SK-N-SH treated with all-trans-retinoic acid at 6 μM for 48 hours (cell line): Measurements from ENCODE around the gene ANKFN1.

Experiments
- ATAC-seq: fragments of 200-7000 bp; cut with Tn5 transposase; 3 replicates; pipeline ENCODE4 v1.9.1; 2020; ENCODE audit warnings: mild to moderate bottlenecking, moderate library complexity
- ARNTL ChIP-seq: fragments of 450-650 bp; formaldehyde crosslinking; IDR thresholded peaks from 2 replicates; pipeline ENCODE4 v1.5.0; 2020; ENCODE audit warnings: low read depth, mild to moderate bottlenecking, moderate library complexity, borderline replicate concordance
- BACH2 ChIP-seq: fragments of 250-450 bp; sonication (Bioruptor Pico); IDR thresholded peaks from 2 replicates; pipeline ENCODE4 v1.9.0; 2021; ENCODE audit warnings: mild to moderate bottlenecking, borderline replicate concordance
- CSDC2 ChIP-seq: fragments of 250-450 bp; sonication (Bioruptor Pico); IDR thresholded peaks from 2 replicates; pipeline ENCODE4 v1.5.0; 2020; ENCODE audit warnings: mild to moderate bottlenecking, moderate library complexity
- ESRRG ChIP-seq: fragments of 250-450 bp; sonication (Bioruptor Pico); IDR thresholded peaks from 2 replicates; pipeline ENCODE4 v1.6.1; 2021; ENCODE audit warnings: mild to moderate bottlenecking
- GLIS3 ChIP-seq: fragments of 250-450 bp; sonication (Bioruptor Pico); IDR thresholded peaks from 2 replicates; pipeline ENCODE4 v1.5.0; 2020; ENCODE audit warnings: mild to moderate bottlenecking, moderate library complexity
- ISL1 ChIP-seq: fragments of 250-450 bp; sonication (Bioruptor Pico); IDR thresholded peaks from 2 replicates; pipeline ENCODE4 v2.1.2; 2022; ENCODE audit warnings: mild to moderate bottlenecking, moderate library complexity
- OSR1 ChIP-seq: fragments of 250-450 bp; sonication (Bioruptor Pico); IDR thresholded peaks from 2 replicates; pipeline ENCODE4 v1.8.0; 2022; ENCODE audit warnings: moderate library complexity, mild to moderate bottlenecking, inconsistent platforms
- PATZ1 ChIP-seq: fragments of 250-450 bp; sonication (Bioruptor Pico); IDR thresholded peaks from 2 replicates; pipeline ENCODE4 v1.8.0; 2020; ENCODE audit warnings: mild to moderate bottlenecking, moderate library complexity, borderline replicate concordance
- POU6F1 ChIP-seq: fragments of 250-450 bp; sonication (Bioruptor Pico); IDR thresholded peaks from 2 replicates; pipeline ENCODE4 v1.8.0; 2021; ENCODE audit warnings: low read depth, mild to moderate bottlenecking, moderate library complexity, borderline replicate concordance
- PPARA ChIP-seq: fragments of 250-450 bp; sonication (Bioruptor Pico); IDR thresholded peaks from 2 replicates; pipeline ENCODE4 v1.5.0; 2020; ENCODE audit warnings: mild to moderate bottlenecking, borderline replicate concordance
- RARB ChIP-seq: fragments of 250-450 bp; sonication (Bioruptor Pico); IDR thresholded peaks from 2 replicates; pipeline ENCODE4 v1.8.0; 2021; ENCODE audit warnings: mild to moderate bottlenecking, moderate library complexity
- SNAI2 ChIP-seq: fragments of 250-450 bp; sonication (Bioruptor Pico); IDR thresholded peaks from 2 replicates; pipeline ENCODE4 v1.5.0; 2020; ENCODE audit warnings: mild to moderate bottlenecking, moderate library complexity
- TCF4 ChIP-seq: fragments of 250-450 bp; sonication (Bioruptor Pico); IDR thresholded peaks from 2 replicates; pipeline ENCODE4 v1.8.0; 2021; ENCODE audit warnings: mild to moderate bottlenecking, moderate library complexity, borderline replicate concordance
- TOX ChIP-seq: fragments of 250-450 bp; sonication (Bioruptor Pico); IDR thresholded peaks from 2 replicates; pipeline ENCODE4 v1.8.0; 2021; ENCODE audit warnings: mild to moderate bottlenecking, moderate library complexity, borderline replicate concordance
- TSHZ2 ChIP-seq: fragments of 250-450 bp; sonication (Bioruptor Pico); IDR thresholded peaks from 2 replicates; pipeline ENCODE4 v1.5.0; 2020; ENCODE audit warnings: mild to moderate bottlenecking, moderate library complexity
- ZFP3 ChIP-seq: fragments of 250-450 bp; sonication (Bioruptor Pico); IDR thresholded peaks from 2 replicates; pipeline ENCODE4 v1.5.0; 2020; ENCODE audit warnings: mild to moderate bottlenecking, moderate library complexity
- ZFP30 ChIP-seq: fragments of 450-650 bp; formaldehyde crosslinking; IDR thresholded peaks from 2 replicates; pipeline ENCODE4 v1.5.0; 2022; ENCODE audit warnings: mild to moderate bottlenecking, moderate library complexity
- ZNF70 ChIP-seq: fragments of 450-650 bp; formaldehyde crosslinking; IDR thresholded peaks from 2 replicates; pipeline ENCODE4 v1.5.0; 2020; ENCODE audit warnings: mild to moderate bottlenecking, moderate library complexity

ANKFN1 gene

DNA sequence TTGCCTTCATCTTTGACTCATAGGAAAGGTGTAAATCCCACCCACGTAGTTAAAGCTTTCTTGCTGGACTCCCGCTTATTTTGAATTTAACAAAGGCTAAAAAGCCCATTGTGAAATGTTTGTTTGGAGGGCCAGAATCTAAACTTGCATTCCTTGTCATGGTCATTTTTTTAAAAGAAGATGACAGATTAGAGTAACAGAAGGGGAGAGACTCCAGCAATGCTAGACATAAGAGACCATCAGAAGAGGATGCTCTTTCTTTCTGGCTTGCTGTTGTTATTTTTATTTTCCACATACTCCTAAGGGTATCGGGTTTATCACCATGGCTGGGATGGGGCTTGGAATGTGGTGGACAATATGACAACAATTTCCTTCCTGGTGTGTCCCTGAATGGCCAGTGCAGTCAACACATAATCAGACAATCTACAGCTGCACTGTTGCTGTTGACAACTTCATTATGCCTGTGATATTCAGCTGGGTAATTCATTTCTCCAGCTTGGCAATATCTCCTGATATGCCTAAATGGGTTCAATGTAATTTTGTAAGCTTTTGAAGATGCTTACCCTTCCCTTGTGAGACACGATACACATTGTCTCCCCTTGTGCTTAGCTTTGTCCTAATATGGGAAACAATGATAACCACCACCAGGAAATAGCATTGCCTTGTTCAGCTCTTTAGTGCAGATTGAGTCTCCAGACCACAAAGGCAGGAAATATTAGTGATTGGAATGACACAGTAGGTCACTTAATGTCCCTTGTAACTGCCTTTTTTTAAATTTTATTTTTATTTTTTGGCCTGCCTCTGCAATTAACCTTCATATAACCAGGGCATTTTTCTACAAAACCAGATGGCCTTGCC lies 164.3 kb downstream of the ANKFN1 start:
- TF ChIP-seq SNAI2: no peak
- no peak for TF ChIP-seq ISL1 (CRISPR knock-in tag)
- no peak for TF ChIP-seq RARB (CRISPR knock-in tag)
- TF ChIP-seq POU6F1: no peak
- no peak for TF ChIP-seq ZFP3 (CRISPR knock-in tag)
- no peak for TF ChIP-seq CSDC2
- TF ChIP-seq ZNF70 (CRISPR knock-in tag): no peak
- no peak for TF ChIP-seq ESRRG (CRISPR knock-in tag)
- no peak for TF ChIP-seq TOX
- TF ChIP-seq TSHZ2 (CRISPR knock-in tag): no peak
- TF ChIP-seq PPARA: no peak
- no peak for TF ChIP-seq OSR1 (CRISPR knock-in tag)
- no peak for ATAC-seq

DNA sequence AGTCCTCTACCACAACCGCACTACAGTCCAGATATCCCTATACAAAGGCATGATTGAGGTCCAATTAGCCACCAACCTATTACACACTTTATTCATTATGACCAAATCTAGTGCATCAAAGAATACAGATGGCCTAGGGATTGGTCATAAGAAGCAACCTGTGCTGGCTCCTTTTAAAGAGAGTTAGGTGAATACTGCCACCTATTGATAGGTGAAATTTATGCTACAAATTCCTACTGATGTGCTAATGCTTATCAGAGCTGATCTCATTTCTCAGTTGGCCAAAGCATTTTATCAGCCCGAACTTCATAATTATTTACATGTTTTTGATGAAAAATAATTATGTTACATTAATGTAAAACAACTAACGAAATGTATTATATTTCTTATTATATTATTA lies 166.3 kb downstream of the ANKFN1 start:
- TF ChIP-seq ZFP30 (CRISPR knock-in tag): no peak
- TF ChIP-seq TSHZ2 (CRISPR knock-in tag): no peak
- peak; percentile 34; the same call in 1 of the 2 replicates for TF ChIP-seq ZNF70 (CRISPR knock-in tag)
- TF ChIP-seq BACH2 (CRISPR knock-in tag): no peak
- ATAC-seq: peak; percentile 97

DNA sequence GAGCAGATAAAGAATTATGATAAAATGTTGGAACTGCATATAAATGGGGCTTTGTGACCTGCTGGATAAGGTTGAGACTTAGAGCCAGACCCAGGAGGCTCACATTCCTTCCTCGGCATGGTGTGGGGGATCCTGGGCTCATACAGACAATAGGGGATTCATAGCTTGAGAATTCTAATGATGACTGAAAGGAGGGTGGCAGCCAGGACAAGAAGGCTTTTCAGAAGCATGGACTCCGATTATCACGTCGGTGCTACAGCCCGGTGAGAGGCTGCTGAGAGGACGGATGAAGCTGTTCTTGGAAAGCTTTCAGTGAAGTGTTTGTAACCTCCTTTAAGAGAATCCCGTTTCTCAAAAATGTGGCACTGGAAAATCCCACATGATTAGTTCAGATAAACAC lies 167.2 kb downstream of the ANKFN1 start:
- ATAC-seq: no peak
- no peak for TF ChIP-seq RARB (CRISPR knock-in tag)
- TF ChIP-seq ARNTL: no peak
- no peak for TF ChIP-seq TSHZ2 (CRISPR knock-in tag)
- no peak for TF ChIP-seq ESRRG (CRISPR knock-in tag)
- no peak for TF ChIP-seq PPARA
- TF ChIP-seq TCF4: no peak
- no peak for TF ChIP-seq OSR1 (CRISPR knock-in tag)
- TF ChIP-seq PATZ1 (CRISPR knock-in tag): no peak
- TF ChIP-seq ZFP30 (CRISPR knock-in tag): no peak
- TF ChIP-seq BACH2 (CRISPR knock-in tag): no peak
- TF ChIP-seq GLIS3 (CRISPR knock-in tag): no peak
- TF ChIP-seq, all 23 proteins: peak for 0
